NCI-H128 (cell line): ENCODE data around the gene FGG.
"Not testable (repeated sequence)": the region's sequence is repeated elsewhere in the genome, so short reads cannot be mapped to it uniquely, and the experiment has no call there.

Experiments
- DNase-seq: peaks from one replicate; lab custom pipeline; 2025; ENCODE audit not compliant: unreplicated experiment; lab: John Stamatoyannopoulos, UW

FGG gene

GRCh38 chr4:154614306-154614705 lies 1.9 kb upstream of the FGG start:
- DNase-seq: no peak

DNA sequence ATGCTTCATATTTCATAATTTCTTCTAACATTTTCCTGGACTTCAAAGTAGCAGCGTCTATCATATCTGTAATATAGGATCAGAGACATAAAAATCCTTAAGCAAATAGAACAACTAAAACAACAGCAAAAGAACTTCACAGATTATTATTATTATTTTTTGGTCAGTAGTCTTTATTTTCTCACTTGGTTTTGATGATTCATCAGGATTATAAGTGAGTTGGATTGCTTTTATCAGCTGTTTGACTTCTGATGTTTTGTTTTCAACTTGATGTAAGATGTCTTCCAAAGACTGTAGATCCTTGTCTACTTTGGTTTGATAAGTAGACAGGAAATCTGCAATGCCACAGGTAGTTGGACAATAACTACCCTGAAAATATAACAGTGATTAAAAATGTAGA lies 623 bp downstream of the FGG start:
- DNase-seq: no peak

- no peak for DNase-seq
Measured at GRCh38 chr4:154610582-154610981, 1.9 kb downstream of the FGG start.

- no peak for DNase-seq
Measured at GRCh38 chr4:154609532-154609931, 2.9 kb downstream of the FGG start.

GRCh38 chr4:154608361-154609252 lies 3.8 kb downstream of the FGG start:
- no peak for DNase-seq

- no peak for DNase-seq
Measured at GRCh38 chr4:154606728-154607723, 5.4 kb downstream of the FGG start.

DNA sequence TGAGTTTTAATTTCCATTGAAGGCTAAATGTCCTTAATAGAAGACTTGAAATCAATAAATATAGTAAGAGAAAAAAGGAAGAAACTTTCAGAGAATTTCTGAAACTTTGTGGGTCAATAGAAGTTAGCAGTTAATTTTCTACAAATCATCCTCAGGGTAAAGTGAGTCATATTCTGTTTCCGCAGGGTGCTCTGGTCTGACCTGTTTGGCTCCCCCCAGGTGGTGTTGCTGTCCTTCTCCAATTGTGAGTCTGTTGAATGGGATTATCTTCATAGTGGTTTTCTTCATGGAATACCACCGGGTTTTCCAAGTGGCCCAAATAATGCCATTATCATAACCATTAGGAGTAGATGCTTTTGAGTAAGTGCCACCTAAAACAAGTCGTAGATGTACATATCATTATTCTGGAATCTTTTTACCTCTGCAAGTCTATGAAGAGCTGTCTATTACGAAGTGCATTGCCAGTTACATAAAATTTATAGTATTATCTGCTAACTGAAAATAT lies 7.7 kb downstream of the FGG start:
- DNase-seq: no peak

DNA sequence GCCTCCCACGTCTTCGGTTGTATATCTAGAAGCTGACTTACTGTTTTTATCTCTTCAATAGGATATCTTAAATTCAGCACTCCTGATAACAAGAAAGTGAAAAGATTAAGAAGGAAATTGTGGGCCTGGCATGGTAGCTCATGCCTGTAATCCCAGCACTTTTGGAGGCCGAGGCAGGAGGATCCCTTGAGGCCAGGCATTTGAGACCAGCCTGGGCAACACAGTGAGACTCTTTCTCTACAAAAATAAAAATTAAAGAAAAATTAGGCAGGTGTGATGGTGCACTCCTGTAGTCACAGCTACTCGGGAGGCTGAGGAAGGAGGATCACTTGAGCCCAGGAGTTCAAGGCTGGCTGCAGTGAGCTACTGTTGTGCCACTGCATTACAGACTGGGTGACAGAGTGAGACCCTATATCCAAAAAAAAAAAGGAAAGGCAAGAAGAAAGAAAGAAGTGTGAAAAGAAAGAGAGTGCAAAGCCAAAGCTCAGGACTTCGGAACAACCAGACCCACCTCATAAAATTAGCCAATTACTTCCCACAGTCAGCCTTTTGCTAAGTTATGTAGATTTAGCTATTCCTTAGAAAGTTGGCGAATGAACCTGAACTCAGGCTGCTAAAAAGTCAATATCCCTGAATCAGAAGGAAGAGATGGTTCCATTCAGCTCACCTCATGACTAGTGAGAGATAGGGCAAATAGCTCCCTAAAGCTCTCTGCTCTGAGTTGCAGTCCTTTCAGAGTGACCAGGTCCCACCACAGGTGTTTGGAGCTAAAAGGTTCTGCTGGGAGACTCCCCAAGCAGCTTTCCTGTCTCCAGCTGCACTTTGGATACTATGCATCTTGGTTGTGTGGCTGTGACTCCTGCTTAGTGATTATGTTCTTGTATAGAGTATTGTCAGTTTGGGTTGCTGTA lies 9.2 kb downstream of the FGG start:
- DNase-seq: no peak

GRCh38 chr4:154602404-154603020 lies 9.9 kb downstream of the FGG start:
- no peak for DNase-seq

DNA sequence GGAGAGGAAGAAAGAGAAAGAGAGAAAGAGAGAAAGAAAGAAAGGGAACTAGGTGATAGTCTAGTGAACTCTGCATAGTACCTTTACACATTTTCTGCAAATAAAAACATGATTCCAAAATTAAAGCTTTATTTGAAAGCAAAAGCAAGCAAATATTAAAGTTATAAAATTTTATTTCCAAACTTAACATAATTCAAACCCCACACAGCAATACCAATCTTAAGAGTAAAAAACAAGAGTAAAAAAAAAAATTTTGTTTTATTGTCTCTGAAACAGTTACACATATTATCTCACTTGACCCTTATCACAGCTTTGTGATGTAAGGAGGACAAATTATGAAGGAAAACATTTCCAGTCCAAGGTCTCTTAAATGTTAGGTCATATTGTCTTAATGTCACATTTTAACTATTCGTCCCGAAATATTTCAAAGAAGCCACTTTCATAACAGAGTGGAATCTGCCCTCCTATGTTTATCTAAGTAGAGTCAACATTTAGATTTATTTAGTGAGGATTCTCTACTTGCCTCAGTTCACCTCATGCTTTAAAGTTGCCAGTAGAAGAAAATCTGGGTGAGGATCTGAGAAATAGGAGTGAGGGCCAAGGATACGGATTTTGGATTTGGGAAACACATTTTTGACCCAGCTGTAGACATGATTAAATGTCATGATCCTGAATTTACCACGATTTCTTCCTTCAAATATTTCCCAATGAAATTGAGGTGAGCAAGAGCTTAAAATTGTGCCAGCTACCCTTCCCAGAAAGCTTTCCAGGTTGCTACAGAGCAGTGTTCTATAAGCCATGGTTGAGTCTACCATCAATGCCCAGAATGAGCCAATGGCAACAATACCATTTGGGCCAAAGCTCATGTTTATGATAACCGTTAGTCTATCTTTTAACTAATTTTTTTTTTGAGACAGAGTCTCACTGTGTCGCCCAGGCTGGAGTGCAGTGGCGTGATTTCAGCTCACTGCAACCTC lies 14.4 kb downstream of the FGG start:
- DNase-seq: no peak

DNA sequence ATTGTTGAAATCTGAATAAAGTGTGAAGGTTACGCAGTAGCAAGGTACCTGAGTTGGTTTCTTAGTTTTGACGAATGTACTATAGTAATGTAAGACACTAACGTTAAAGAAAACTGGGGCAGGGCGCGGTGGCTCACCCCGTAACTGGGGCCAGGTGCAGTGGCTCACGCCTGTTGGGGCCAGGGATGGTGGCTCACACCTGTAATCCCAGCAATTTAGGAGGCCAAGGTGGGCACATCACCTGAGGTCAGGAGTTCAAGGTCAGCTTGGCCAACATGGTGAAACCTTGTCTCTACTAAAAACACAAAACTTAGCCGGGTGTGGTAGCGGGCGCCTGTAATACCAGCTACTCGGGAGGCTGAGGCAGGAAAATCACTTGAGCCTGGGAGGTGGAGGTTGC lies 15.2 kb downstream of the FGG start:
- not testable (repeated sequence) for DNase-seq

DNA sequence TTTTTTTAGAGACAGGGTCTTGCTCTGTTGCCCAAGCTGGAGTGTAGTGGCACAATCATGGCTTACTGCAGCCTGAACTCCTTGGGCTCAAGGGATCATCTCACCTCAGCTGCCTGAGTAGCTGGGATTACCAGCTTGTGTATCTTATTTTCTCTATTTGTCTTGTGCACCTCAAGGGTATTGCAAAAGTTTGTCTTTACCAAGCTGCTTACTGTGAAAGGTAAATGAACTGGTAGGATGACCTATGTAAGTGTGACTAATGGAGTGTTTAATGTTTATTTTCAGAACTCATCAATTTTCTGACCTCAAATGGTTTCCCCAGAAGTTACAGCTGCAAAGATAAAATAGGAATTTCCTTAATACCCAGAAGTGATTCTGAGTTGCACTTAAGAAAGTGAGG lies 16.6 kb downstream of the FGG start:
- DNase-seq: no peak

DNA sequence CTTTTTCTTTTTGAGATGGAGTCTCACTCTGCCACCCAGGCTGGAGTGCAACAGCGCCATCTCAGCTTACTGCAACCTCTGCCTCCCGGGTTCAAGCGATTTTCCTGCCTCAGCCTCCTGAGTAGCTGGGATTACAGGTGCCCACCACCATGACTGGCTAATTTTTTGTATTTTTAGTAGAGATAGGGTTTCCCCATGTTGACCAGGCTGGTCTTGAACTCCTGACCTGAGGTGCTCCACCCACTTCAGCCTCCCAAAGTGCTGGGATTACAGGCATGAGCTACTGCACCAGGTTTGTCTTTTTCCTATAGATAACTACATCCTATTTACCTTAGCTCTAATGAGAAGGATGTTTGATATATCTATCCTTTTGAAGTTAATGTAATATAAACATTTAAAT lies 18.1 kb downstream of the FGG start:
- not testable (repeated sequence) for DNase-seq

DNA sequence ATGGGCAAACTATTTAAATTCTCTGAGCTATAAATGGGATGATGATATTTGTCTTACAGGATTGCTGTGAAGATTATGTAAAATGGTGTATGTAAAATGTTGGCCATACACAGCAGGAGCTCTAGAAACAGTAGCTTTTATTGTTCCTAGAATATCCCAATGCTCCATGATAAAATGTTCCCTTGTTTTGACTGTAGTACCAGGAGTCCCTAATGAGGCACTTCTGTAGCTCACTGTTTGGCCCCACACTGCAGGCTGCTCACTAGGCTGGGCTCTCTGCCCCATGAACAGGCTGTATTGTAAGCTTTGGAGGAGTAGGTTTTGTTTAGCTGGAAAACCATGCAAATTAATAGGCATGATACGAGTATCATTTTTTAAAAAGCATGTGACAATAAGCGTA lies 18.6 kb downstream of the FGG start:
- DNase-seq: no peak

GRCh38 chr4:154591890-154592289 lies 20.6 kb downstream of the FGG start:
- no peak for DNase-seq

DNA sequence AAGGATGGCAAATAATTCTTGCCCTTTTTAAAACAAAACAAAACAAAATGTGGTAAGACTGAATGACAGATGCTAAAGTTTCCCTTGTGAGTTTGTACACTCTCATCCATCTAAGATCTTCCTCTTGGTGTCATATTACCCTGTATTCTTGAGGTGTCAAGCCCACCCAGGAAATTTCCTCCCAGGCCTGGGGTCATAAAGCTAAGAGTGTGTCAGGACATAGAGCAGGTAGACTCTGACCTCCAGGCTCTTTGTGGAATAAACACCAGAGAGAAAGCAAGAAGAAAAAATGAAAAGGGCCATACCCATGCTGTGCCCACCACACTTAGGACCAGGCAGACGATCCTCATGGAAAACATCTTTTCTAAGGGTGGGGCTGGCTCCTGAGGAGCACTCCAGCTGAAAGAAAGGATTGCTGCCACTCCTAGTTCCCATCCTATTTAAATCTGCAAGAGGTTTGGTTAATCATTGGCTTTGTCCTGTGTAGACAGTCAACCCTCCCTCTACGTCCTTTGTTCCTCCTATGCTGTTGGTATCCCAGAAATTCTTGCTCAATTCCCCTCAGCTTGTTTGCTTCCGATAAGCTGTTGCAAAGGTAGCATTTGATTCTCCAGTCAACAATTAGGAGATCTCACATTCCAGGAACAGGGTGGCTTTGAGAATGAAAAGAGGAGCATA lies 22.0 kb downstream of the FGG start, which contains the start of gene FGA:
TSS of gene FGA (minus strand) at position 414 of the 678 bp plus-strand sequence. CDS start at position 359, 55 bp downstream.
- no peak for DNase-seq

GRCh38 chr4:154589296-154590197 lies 22.9 kb downstream of the FGG start:
- no peak for DNase-seq
